ENCODE results near the gene REPS2. TPM values are rescaled to one million over a fixed set of nuclear protein-coding genes. Genes with fewer than 3 reads are reported as not detected.

The REPS2 gene
- total RNA-seq, 1 experiment from 2014 or later: 3.7 TPM

DNA sequence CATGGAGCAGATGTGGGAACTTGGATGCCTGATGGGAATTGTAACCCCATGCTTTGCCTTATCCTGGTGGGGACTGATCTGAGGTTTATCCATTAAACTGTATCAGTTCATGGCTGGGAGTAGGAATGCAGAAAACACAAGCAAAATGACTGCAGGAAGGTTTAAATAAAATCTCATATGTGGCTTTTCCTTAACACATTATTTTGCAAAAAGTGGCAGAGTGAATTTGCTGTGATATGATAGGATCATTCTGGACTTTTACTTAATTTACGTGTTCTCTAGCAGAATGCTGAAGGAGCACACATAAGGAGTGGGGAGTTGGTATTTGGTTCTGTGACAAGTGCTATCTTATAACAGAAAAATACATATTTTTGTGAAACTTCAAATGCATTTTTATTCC, 34.8 kb downstream of the REPS2 start:
- Histone ChIP-seq H3K4me1 (ENCODE audit: insufficient read depth, low read length) (no peaks in the 10 kb centered on the region), H3K79me1 (ENCODE audit: insufficient read depth, low read depth, low read length, poor library complexity, severe bottlenecking) (no peaks in the 10 kb centered on the region), H2AK5ac (ENCODE audit: insufficient read length, low read length) (no peak overlapping the region), H3K18ac (ENCODE audit: insufficient read length, low read depth, low read length) (no peak overlapping the region), H4K20me1 (ENCODE audit: control insufficient read depth, insufficient read depth, insufficient read length) (no peaks in the 10 kb centered on the region), H2BK12ac (ENCODE audit: insufficient read length, low read depth, low read length) (no peak overlapping the region), H4K5ac (ENCODE audit: insufficient read length, low read depth, low read length) (no peak overlapping the region), H3K56ac (ENCODE audit: insufficient read length, low read depth, low read length) (no peak overlapping the region), H3T11ph (ENCODE audit: low read length) (no peak overlapping the region), H3K4me2 (ENCODE audit: insufficient read depth, insufficient read length, low read length) (no peak overlapping the region), H3K23ac (ENCODE audit: insufficient read length, low read depth, low read length) (no peak overlapping the region), H3K14ac (ENCODE audit: insufficient read depth, low read length) (no peak overlapping the region), H3K4ac (ENCODE audit: low read depth, low read length) (no peak overlapping the region), H3K9ac (ENCODE audit: extremely low read depth, insufficient read length, low read length) (no peak overlapping the region), H2BK20ac (ENCODE audit: low read depth, low read length, poor library complexity, severe bottlenecking) (no peak overlapping the region), H2BK120ac (ENCODE audit: low read depth, low read length, poor library complexity, severe bottlenecking) (no peak overlapping the region), H3K79me2 (ENCODE audit: insufficient read depth, low read length) (no peaks in the 10 kb centered on the region), H2BK5ac (ENCODE audit: insufficient read length, low read length) (no peak overlapping the region), H2AFZ (ENCODE audit: low read length) (no peak overlapping the region), H3K9me3 (ENCODE audit: control insufficient read depth, low read depth, low read length) (no peaks in the 10 kb centered on the region), H3K27ac (ENCODE audit: insufficient read length, low read depth, low read length) (no peak overlapping the region), H4K8ac (replicated peaks; ENCODE audit: insufficient read length, low read depth, low read length) (no peak overlapping the region), H2BK15ac (ENCODE audit: low read depth, low read length) (no peak overlapping the region), H4K91ac (ENCODE audit: insufficient read length, low read depth, low read length) (no peak overlapping the region), H3K27me3 (ENCODE audit: insufficient read depth, low read length) (no peaks in the 10 kb centered on the region), H3K23me2 (ENCODE audit: insufficient read length, low read depth, low read length, poor library complexity, severe bottlenecking) (no peaks in the 10 kb centered on the region)
- Mint-ChIP-seq H3K36me3 (ENCODE audit: insufficient read depth in 1 of 3, low read depth in 3 of 3) (peaks cover 0 to 5% (median 0%) of the 10 kb centered on the region in 3 experiments; a peak in 2 of 7 replicates), H3K27ac (no peak overlapping the region), H3K4me1 (no peaks in the 10 kb centered on the region), H3K27me3 (ENCODE audit: low read depth) (no peaks in the 10 kb centered on the region), H3K4me3 (no peak overlapping the region), H3K9me3 (peaks cover 2 to 6% of the 10 kb centered on the region in 2 experiments; a peak in 2 of 5 replicates)
- TF ChIP-seq, protein P1, sequence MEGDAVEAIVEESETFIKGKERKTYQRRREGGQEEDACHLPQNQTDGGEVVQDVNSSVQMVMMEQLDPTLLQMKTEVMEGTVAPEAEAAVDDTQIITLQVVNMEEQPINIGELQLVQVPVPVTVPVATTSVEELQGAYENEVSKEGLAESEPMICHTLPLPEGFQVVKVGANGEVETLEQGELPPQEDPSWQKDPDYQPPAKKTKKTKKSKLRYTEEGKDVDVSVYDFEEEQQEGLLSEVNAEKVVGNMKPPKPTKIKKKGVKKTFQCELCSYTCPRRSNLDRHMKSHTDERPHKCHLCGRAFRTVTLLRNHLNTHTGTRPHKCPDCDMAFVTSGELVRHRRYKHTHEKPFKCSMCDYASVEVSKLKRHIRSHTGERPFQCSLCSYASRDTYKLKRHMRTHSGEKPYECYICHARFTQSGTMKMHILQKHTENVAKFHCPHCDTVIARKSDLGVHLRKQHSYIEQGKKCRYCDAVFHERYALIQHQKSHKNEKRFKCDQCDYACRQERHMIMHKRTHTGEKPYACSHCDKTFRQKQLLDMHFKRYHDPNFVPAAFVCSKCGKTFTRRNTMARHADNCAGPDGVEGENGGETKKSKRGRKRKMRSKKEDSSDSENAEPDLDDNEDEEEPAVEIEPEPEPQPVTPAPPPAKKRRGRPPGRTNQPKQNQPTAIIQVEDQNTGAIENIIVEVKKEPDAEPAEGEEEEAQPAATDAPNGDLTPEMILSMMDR (conservative IDR thresholded peaks at IDR 0.05): no peak
- DNase-seq: no peak
- WGBS (ENCODE audit: extremely low coverage, insufficient read length, low lambda C conversion rate): no CpG with 5 or more reads among the region's 1 CpG
